A549 (cell line): ENCODE measurements around the gene TBRG4. TPM values are rescaled to one million over a fixed set of nuclear protein-coding genes. Genes with fewer than 3 reads are reported as not detected.

ENCODE experiments used
- ATAC-seq, 2 experiments: fragments of 200-7000 bp in 1 of 2; fragments of >200 bp in 1 of 2; cut with Nextera tagmentation in 1 of 2; cut with Tn5 transposase in 1 of 2; 3 replicates each; pipeline versions ENCODE4 v1.8.0 to v1.9.1; 2018 to 2020; ENCODE audit warnings: mild to moderate bottlenecking in 1 of 2, moderate library complexity in 1 of 2
- CTCF ChIA-PET: fragments of 300-600 bp; sonication (Branson Sonifier 250); formaldehyde crosslinking; extraction: SDS; loops from one replicate; lab custom pipeline; 2021; ENCODE audit warnings: antibody characterized with exemption, inconsistent platforms; lab: Yijun Ruan, JAX
- POLR2A ChIA-PET: fragments of 350-600 bp; formaldehyde crosslinking; extraction: SDS; loops from one replicate; lab custom pipeline; 2021; ENCODE audit warnings: antibody characterized with exemption, inconsistent platforms; lab: Yijun Ruan, JAX
- DNase-seq, 2 experiments: peaks; one replicate each; pipeline versions ENCODE4 v3.0.0 to v3.0.0-alpha.2; 2011 to 2016; ENCODE audit warnings: low read depth in 1 of 2, low spot score in 1 of 2
- FAIRE-seq: peaks from 2 replicates; lab custom pipeline; 2011; peaks lifted over from hg19 to GRCh38; lab: Jason Lieb, UNC
- H3K27ac ChIP-seq, 2 experiments: fragments of >200 bp; sonication (Bioruptor Twin); formaldehyde crosslinking; 3 replicates each; pipeline ENCODE4 v1.5.1; 2016 to 2017
- H3K4me1 ChIP-seq: fragments of >200 bp; sonication (Bioruptor Twin); formaldehyde crosslinking; 3 replicates; pipeline ENCODE4 v1.6.1; 2016
- H3K4me2 ChIP-seq: fragments of >200 bp; sonication (Bioruptor Twin); formaldehyde crosslinking; 3 replicates; pipeline ENCODE4 v1.6.1; 2016
- H3K4me3 ChIP-seq: fragments of >200 bp; sonication (Bioruptor Twin); formaldehyde crosslinking; 3 replicates; pipeline ENCODE4 v1.5.1; 2016
- H3K9me3 ChIP-seq: fragments of >200 bp; sonication (Bioruptor Twin); formaldehyde crosslinking; 3 replicates; pipeline ENCODE4 v1.6.1; 2016
- CHD2 ChIP-seq: fragments of 150-350 bp; IDR thresholded peaks from 2 replicates; pipeline ENCODE4 v1.6.1; 2014; ENCODE audit warnings: low read length; ENCODE audit not compliant: partially characterized antibody
- CHD4 ChIP-seq: fragments of 200-600 bp; sonication (generic); IDR thresholded peaks from 2 replicates; pipeline ENCODE4 v1.6.1; 2016; ENCODE audit warnings: antibody characterized with exemption, mild to moderate bottlenecking, borderline replicate concordance
- E2F6 ChIP-seq: IDR thresholded peaks from 2 replicates; pipeline ENCODE4 v1.6.1; 2012; ENCODE audit warnings: low read depth, borderline replicate concordance
- EP300 ChIP-seq, 2 experiments: fragments of >200 bp; sonication (Bioruptor Twin); formaldehyde crosslinking; IDR thresholded peaks; 2 replicates in 1 of 2; 3 replicates in 1 of 2; pipeline ENCODE4 v1.6.1; 2016 to 2017
- ESRRA ChIP-seq: fragments of 150-350 bp; IDR thresholded peaks from 2 replicates; pipeline ENCODE4 v1.6.1; 2014; ENCODE audit warnings: mild to moderate bottlenecking, low read length, borderline replicate concordance
- HDAC2 ChIP-seq: fragments of 200-600 bp; sonication (generic); IDR thresholded peaks from 2 replicates; pipeline ENCODE4 v1.6.1; 2016
- HES2 ChIP-seq: fragments of >200 bp; sonication (Bioruptor Twin); formaldehyde crosslinking; IDR thresholded peaks from 2 replicates; pipeline ENCODE4 v1.6.1; 2016
- HOXB13 ChIP-seq: fragments of 250-450 bp; sonication (Bioruptor Pico); IDR thresholded peaks from 2 replicates; pipeline ENCODE4 v1.5.0; 2020; ENCODE audit warnings: low read depth, mild to moderate bottlenecking, moderate library complexity
- JUN ChIP-seq, 2 experiments: fragments of >200 bp; sonication (Bioruptor Twin); formaldehyde crosslinking; IDR thresholded peaks; 2 replicates in 1 of 2; 3 replicates in 1 of 2; pipeline ENCODE4 v1.6.1; 2016 to 2017
- JUNB ChIP-seq: fragments of >200 bp; sonication (Bioruptor Twin); formaldehyde crosslinking; IDR thresholded peaks from 2 replicates; pipeline ENCODE4 v1.6.1; 2016
- KDM1A ChIP-seq: fragments of 200-600 bp; sonication (generic); IDR thresholded peaks from 2 replicates; pipeline ENCODE4 v1.6.1; 2016; ENCODE audit warnings: low read depth, mild to moderate bottlenecking
- MAFK ChIP-seq: fragments of 450-650 bp; IDR thresholded peaks from 2 replicates; pipeline ENCODE4 v1.6.1; 2014; ENCODE audit not compliant: partially characterized antibody
- MAZ ChIP-seq: fragments of 150-350 bp; IDR thresholded peaks from 2 replicates; pipeline ENCODE4 v1.6.1; 2014; ENCODE audit warnings: antibody characterized with exemption, low read depth, low read length, borderline replicate concordance
- NPAS2 ChIP-seq: fragments of 250-450 bp; sonication (Bioruptor Pico); IDR thresholded peaks from 2 replicates; pipeline ENCODE4 v1.8.0; 2022; ENCODE audit warnings: mild to moderate bottlenecking, moderate library complexity, borderline replicate concordance
- PBX3 ChIP-seq: IDR thresholded peaks from 2 replicates; pipeline ENCODE4 v1.6.1; 2012
- PHF8 ChIP-seq: fragments of 200-600 bp; sonication (generic); IDR thresholded peaks from 2 replicates; pipeline ENCODE4 v1.6.1; 2016; ENCODE audit warnings: low read depth, mild to moderate bottlenecking, antibody characterized with exemption, moderate library complexity, borderline replicate concordance
- POLR2A ChIP-seq: IDR thresholded peaks from 2 replicates; pipeline ENCODE4 v1.6.1; 2012; ENCODE audit warnings: mild to moderate bottlenecking, low read length
- POLR2AphosphoS2 ChIP-seq: conservative IDR thresholded peaks from 2 replicates; pipeline ENCODE4 v1.6.1; 2012; ENCODE audit warnings: low read length, improper control_type of control experiment, inconsistent platforms
- RARB ChIP-seq: fragments of 250-450 bp; sonication (Bioruptor Pico); IDR thresholded peaks from 2 replicates; pipeline ENCODE4 v1.8.0; 2021; ENCODE audit warnings: mild to moderate bottlenecking, moderate library complexity
- RCOR1 ChIP-seq: fragments of 150-350 bp; IDR thresholded peaks from 2 replicates; pipeline ENCODE4 v1.6.1; 2014; ENCODE audit warnings: antibody characterized with exemption, low read length, low read depth
- SMC3 ChIP-seq: fragments of >200 bp; sonication (Bioruptor Twin); formaldehyde crosslinking; IDR thresholded peaks from 3 replicates; pipeline ENCODE4 v1.6.1; 2018; ENCODE audit warnings: inconsistent platforms
- TFCP2L1 ChIP-seq: fragments of 250-450 bp; sonication (Bioruptor Pico); IDR thresholded peaks from 2 replicates; pipeline ENCODE4 v1.5.0; 2021; ENCODE audit warnings: mild to moderate bottlenecking
- USF2 ChIP-seq: fragments of 450-650 bp; IDR thresholded peaks from 2 replicates; pipeline ENCODE4 v1.6.1; 2014; ENCODE audit warnings: antibody characterized with exemption
- ZSCAN20 ChIP-seq: fragments of 250-450 bp; sonication (Bioruptor Pico); IDR thresholded peaks from 2 replicates; pipeline ENCODE4 v1.8.0; 2022; ENCODE audit warnings: mild to moderate bottlenecking, moderate library complexity
- WGBS: methylation state at CpG from one replicate; pipeline ENCODE4 v1.1.6; 2017; ENCODE audit errors: missing lambda C conversion rate; 5-methylcytosine and 5-hydroxymethylcytosine counted together
- polyA plus RNA-seq, 4 experiments: library from polyadenylated mRNA; depleted of rRNA in 3 of 4; stranded (reverse); fragments of >200 nt; fragmentation: RNase III in 1 of 4; extraction: RNeasy Plus Mini Kit Qiagen cat#74134 plus additional on column Dnase treatment in 1 of 4; gene quantifications; 2 replicates in 3 of 4; 3 replicates in 1 of 4; pipeline ENCODE4 v1.2.3, GENCODE V29; 2011 to 2017
- TF ChIP-seq, protein P1 (sequence below): fragments of 150-350 bp; IDR thresholded peaks from 2 replicates; pipeline ENCODE4 v1.6.1; 2014; ENCODE audit warnings: low read depth, mild to moderate bottlenecking, low read length
- TF ChIP-seq, protein P2 (sequence below): IDR thresholded peaks from 2 replicates; pipeline ENCODE4 v1.6.1; 2012

The TBRG4 gene
- polyA plus RNA-seq, 2 of the 4 experiments (the other 2 are of a cell fraction): 88.8 to 100 TPM

DNA sequence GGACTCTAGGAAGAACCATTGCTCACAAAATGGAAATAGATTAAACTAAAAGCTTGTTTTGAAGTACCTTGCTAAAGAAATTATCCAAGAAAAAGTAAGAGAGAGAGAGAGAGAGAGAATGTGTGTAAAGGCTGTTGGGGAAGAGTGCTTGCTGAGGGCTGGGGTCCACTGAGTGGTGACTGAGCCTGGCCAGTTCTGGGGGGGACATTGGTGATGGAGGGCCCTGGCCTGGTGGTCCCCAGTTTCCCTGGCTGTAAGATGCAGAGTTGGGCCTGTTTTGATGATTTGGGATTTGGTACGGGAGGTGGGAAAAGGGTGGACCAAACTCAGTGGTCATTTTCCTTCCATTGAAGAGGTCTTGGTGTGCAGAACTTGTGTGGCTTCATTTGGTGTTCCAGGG lies 47.0 kb upstream of the TBRG4 start:
- Histone ChIP-seq H3K4me3 (no peak overlapping the region), H3K9me3 (peaks cover 1% of the 10 kb centered on the region; the same call in 1 of the 3 replicates), H3K4me1 (0 out of 3 replicates have a peak, but pooled peaks cover 6% of the 10 kb centered on the region), H3K27ac (no peak overlapping the region), H3K4me2 (no peak overlapping the region)
- FAIRE-seq: no peak
- ChIA-PET CTCF (interaction anchor here (0.6 to 11.0 kb wide), 5 partner anchors 11 to 908 kb away, joined by 3 to 112 read pairs (median 4); no protein-coding TSS in a partner anchor), POLR2A (no interaction called here)
- no peak for TF ChIP-seq HDAC2
- no peak for TF ChIP-seq RARB
- no peak for TF ChIP-seq MAZ
- no peak for TF ChIP-seq CHD4
- whole genome bisulfite sequencing: 62% methylated on average over 1 of the region's 1 CpG
- no peak for ATAC-seq
- no peak for DNase-seq

- WGBS: 35% methylated on average over 7 of the region's 56 CpGs
- H3K9me3 ChIP-seq: no peaks in the 10 kb centered on the region
- H3K4me3 ChIP-seq: 0 out of 3 replicates have a peak within 1 kb of the TSS, but pooled peaks have one; percentile 20
- ATAC-seq (no peak), FAIRE-seq (no peak), DNase-seq (no peak)
- peak within 1 kb of the TSS in 1 of 2 experiments; percentile 31; a peak in 1 of 6 replicates for H3K27ac ChIP-seq
- ChIA-PET POLR2A (no interaction called here), CTCF (interaction anchor here (0.6 to 11.0 kb wide), 5 partner anchors 11 to 907 kb away, joined by 3 to 112 read pairs (median 4); no protein-coding TSS in a partner anchor)
- no peak for TF ChIP-seq PHF8
- no peak for TF ChIP-seq POLR2A
- no peak for TF ChIP-seq MAFK
- TF ChIP-seq HDAC2: no peak
- no peak for TF ChIP-seq HES2
- no peak for TF ChIP-seq CHD2
- no peak for TF ChIP-seq CHD4
- no peak for TF ChIP-seq PBX3
- no peak for TF ChIP-seq ZSCAN20 (CRISPR knock-in tag)
- no peak for TF ChIP-seq EP300 (IDR thresholded peaks at IDR 0.05)
- no peak for TF ChIP-seq KDM1A
- no peak for TF ChIP-seq NPAS2 (CRISPR knock-in tag)
- TF ChIP-seq TFCP2L1 (CRISPR knock-in tag): no peak
- no peak for TF ChIP-seq JUN (IDR thresholded peaks at IDR 0.05)
- no peak for TF ChIP-seq SMC3
- TF ChIP-seq E2F6: no peak
- peak within 1 kb of the TSS; percentile 61 for H3K4me2 ChIP-seq
- 0 out of 3 replicates have a peak, but pooled peaks cover 6% of the 10 kb centered on the region for H3K4me1 ChIP-seq
Observed at GRCh38 chr7:45157653-45158401, 46.3 kb upstream of the TBRG4 start, which contains the start of gene RAMP3. RAMP3 (plus strand) TSS chr7:45157791; CDS start chr7:45157829, 38 bp downstream.

DNA sequence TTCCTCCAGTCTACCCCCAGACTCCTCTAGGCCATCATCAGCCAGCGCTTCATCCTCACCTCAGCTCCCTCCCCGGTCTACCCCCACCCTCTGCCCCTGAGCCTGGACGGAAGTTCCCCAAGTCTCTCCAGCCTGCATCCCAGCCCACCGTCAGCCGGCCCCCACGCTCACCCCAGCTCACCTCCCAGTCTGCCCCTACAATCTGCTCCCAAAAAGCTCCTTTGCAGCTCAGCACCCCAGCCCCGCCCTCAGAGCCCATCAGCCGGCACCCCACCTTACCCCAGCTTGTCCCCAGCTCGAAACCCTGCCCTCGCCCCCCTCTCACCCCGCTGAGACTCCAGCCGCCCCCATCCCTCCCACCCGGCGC lies 45.8 kb upstream of the TBRG4 start:
- no peak for DNase-seq
- H3K4me2 ChIP-seq: peak overlapping the region; percentile 61
- no peak for FAIRE-seq
- 0 out of 3 replicates have a peak overlapping the region, but pooled peaks have one; percentile 20 for H3K4me3 ChIP-seq
- no peaks in the 10 kb centered on the region for H3K9me3 ChIP-seq
- 0 out of 3 replicates have a peak, but pooled peaks cover 6% of the 10 kb centered on the region for H3K4me1 ChIP-seq
- ChIA-PET CTCF (interaction anchor here (1.2 to 11.0 kb wide), 3 partner anchors 10 to 697 kb away, joined by 4 to 112 read pairs (median 8); no protein-coding TSS in a partner anchor), POLR2A (no interaction called here)
- 100% methylated on average over 1 of the region's 14 CpGs for WGBS
- TF ChIP-seq JUNB (no peak), ZSCAN20 (CRISPR knock-in tag) (no peak), USF2 (no peak), RCOR1 (no peak), ESRRA (no peak), TFCP2L1 (CRISPR knock-in tag) (no peak), HOXB13 (CRISPR knock-in tag) (no peak), RARB (no peak), POLR2AphosphoS2 (no peak)
- TF ChIP-seq, protein P1, sequence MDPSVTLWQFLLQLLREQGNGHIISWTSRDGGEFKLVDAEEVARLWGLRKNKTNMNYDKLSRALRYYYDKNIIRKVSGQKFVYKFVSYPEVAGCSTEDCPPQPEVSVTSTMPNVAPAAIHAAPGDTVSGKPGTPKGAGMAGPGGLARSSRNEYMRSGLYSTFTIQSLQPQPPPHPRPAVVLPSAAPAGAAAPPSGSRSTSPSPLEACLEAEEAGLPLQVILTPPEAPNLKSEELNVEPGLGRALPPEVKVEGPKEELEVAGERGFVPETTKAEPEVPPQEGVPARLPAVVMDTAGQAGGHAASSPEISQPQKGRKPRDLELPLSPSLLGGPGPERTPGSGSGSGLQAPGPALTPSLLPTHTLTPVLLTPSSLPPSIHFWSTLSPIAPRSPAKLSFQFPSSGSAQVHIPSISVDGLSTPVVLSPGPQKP: no peak
- TF ChIP-seq, protein P2, sequence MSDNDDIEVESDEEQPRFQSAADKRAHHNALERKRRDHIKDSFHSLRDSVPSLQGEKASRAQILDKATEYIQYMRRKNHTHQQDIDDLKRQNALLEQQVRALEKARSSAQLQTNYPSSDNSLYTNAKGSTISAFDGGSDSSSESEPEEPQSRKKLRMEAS: no peak
- ATAC-seq: no peak
- H3K27ac ChIP-seq: peak overlapping the region in 1 of 2 experiments; percentile 31; a peak in 1 of 6 replicates
